Neuronal stem cell (in vitro differentiated cells): ENCODE results near the gene PLXNA4.

ENCODE experiments used
- DNase-seq: peaks from one replicate; pipeline ENCODE4 v3.0.0-alpha.2; 2013; ENCODE audit warnings: low spot score
- H2AFZ ChIP-seq: one replicate; pipeline ENCODE4 v1.6.1; 2013; ENCODE audit warnings: mild to moderate bottlenecking, low read length, inconsistent platforms
- H2AK5ac ChIP-seq: 2 replicates; pipeline ENCODE4 v1.6.1; 2013; ENCODE audit warnings: low read depth, mild to moderate bottlenecking, inconsistent platforms, low read length, moderate library complexity, mixed read lengths
- H2BK120ac ChIP-seq: 2 replicates; pipeline ENCODE4 v1.6.1; 2013; ENCODE audit warnings: low read depth, mild to moderate bottlenecking, inconsistent platforms, low read length, moderate library complexity, mixed read lengths
- H2BK12ac ChIP-seq: one replicate; pipeline ENCODE4 v1.6.1; 2013; ENCODE audit warnings: low read length, inconsistent platforms
- H2BK15ac ChIP-seq: 2 replicates; pipeline ENCODE4 v1.6.1; 2013; ENCODE audit warnings: mild to moderate bottlenecking, low read length, inconsistent platforms, mixed read lengths
- H2BK5ac ChIP-seq: one replicate; pipeline ENCODE4 v1.6.1; 2013; ENCODE audit warnings: inconsistent platforms, mild to moderate bottlenecking, low read length, moderate library complexity
- H3K14ac ChIP-seq: one replicate; pipeline ENCODE4 v1.6.1; 2013; ENCODE audit warnings: low read length, inconsistent platforms
- H3K18ac ChIP-seq: 2 replicates; pipeline ENCODE4 v1.6.1; 2013; ENCODE audit warnings: low read length, inconsistent platforms
- H3K23ac ChIP-seq: 2 replicates; pipeline ENCODE4 v1.6.1; 2013; ENCODE audit warnings: low read depth, mild to moderate bottlenecking, mixed read lengths, low read length, inconsistent platforms; ENCODE audit not compliant: poor library complexity
- H3K27ac ChIP-seq: replicated peaks from 3 replicates; pipeline ENCODE4 v1.5.1; 2013; ENCODE audit warnings: low read length, inconsistent platforms
- H3K27me3 ChIP-seq, 3 experiments: 2 replicates each; pipeline ENCODE4 v1.6.1; 2013; ENCODE audit warnings: low read length in 3 of 3, mild to moderate bottlenecking in 2 of 3, inconsistent platforms in 1 of 3, low read depth in 1 of 3, mixed read lengths in 1 of 3, moderate library complexity in 1 of 3; ENCODE audit not compliant: control insufficient read depth in 3 of 3, insufficient read depth in 3 of 3
- H3K36me3 ChIP-seq, 2 donors: replicated peaks in 1 of 2; 2 replicates each; pipeline ENCODE4 v1.6.1; 2013; ENCODE audit warnings: low read length in 2 of 2; ENCODE audit not compliant: control insufficient read depth in 2 of 2, insufficient read depth in 2 of 2
- H3K4ac ChIP-seq: 2 replicates; pipeline ENCODE4 v1.6.1; 2013; ENCODE audit warnings: inconsistent platforms, mild to moderate bottlenecking, low read length, moderate library complexity
- H3K4me1 ChIP-seq, 2 donors: 1 replicate in 1 of 2; 2 replicates in 1 of 2; pipeline ENCODE4 v1.6.1; 2013; ENCODE audit warnings: low read length in 2 of 2, low read depth in 1 of 2; ENCODE audit not compliant: control insufficient read depth in 2 of 2, insufficient read depth in 1 of 2
- H3K4me2 ChIP-seq: one replicate; pipeline ENCODE4 v1.6.1; 2013; ENCODE audit warnings: mild to moderate bottlenecking, low read length, inconsistent platforms; ENCODE audit not compliant: insufficient read depth, poor library complexity, severe bottlenecking
- H3K4me3 ChIP-seq, 2 donors: 2 replicates each; pipeline ENCODE4 v1.5.1; 2013; ENCODE audit warnings: low read length in 2 of 2, mild to moderate bottlenecking in 2 of 2, inconsistent platforms in 1 of 2, moderate library complexity in 1 of 2
- H3K79me1 ChIP-seq: one replicate; pipeline ENCODE4 v1.6.1; 2013; ENCODE audit warnings: low read depth, mild to moderate bottlenecking, inconsistent platforms, low read length, moderate library complexity
- H3K9ac ChIP-seq: one replicate; pipeline ENCODE4 v1.6.1; 2013; ENCODE audit warnings: mild to moderate bottlenecking, low read depth, low read length, inconsistent platforms; ENCODE audit not compliant: poor library complexity
- H3K9me3 ChIP-seq, 2 donors: replicated peaks in 1 of 2; 2 replicates each; pipeline versions ENCODE3 to v1.6.1; 2013; ENCODE audit warnings: low read length in 2 of 2, mild to moderate bottlenecking in 2 of 2, inconsistent platforms in 1 of 2, low read depth in 1 of 2, mixed read lengths in 1 of 2, moderate library complexity in 1 of 2; ENCODE audit not compliant: control insufficient read depth in 2 of 2, insufficient read depth in 1 of 2
- H4K8ac ChIP-seq: one replicate; pipeline ENCODE4 v1.6.1; 2013; ENCODE audit warnings: low read depth, mild to moderate bottlenecking, inconsistent platforms, low read length, moderate library complexity
- H4K91ac ChIP-seq: one replicate; pipeline ENCODE4 v1.6.1; 2013; ENCODE audit warnings: low read length, low read depth, mild to moderate bottlenecking, inconsistent platforms; ENCODE audit not compliant: poor library complexity
- WGBS, 2 donors: extraction: QIAGEN DNeasy Blood & Tissue Kit; methylation state at CpG; one replicate each; pipeline ENCODE4 v1.1.7; 2013; ENCODE audit warnings: missing lambda C conversion rate in 2 of 2, mixed read lengths in 1 of 2; ENCODE audit not compliant: insufficient read length in 2 of 2, insufficient replicate concordance in 1 of 2; ENCODE audit errors: extremely low coverage in 2 of 2; 5-methylcytosine and 5-hydroxymethylcytosine counted together

Gene PLXNA4

GRCh38 chr7:132399367-132399766 lies 176.9 kb downstream of the PLXNA4 start:
- H3K36me3 ChIP-seq, result no peaks in the 10 kb centered on the region
- WGBS, 2 donors, result no CpG with 5 or more reads among the region's 4 CpGs

GRCh38 chr7:132398253-132398925 lies 177.9 kb downstream of the PLXNA4 start:
- H3K79me1 ChIP-seq, result no peaks in the 10 kb centered on the region
- H2AFZ ChIP-seq, result no peak overlapping the region
- no peak overlapping the region for H3K4me3 ChIP-seq
- H4K8ac ChIP-seq, result no peak overlapping the region
- no peaks in the 10 kb centered on the region for H3K36me3 ChIP-seq
- H2BK120ac ChIP-seq, result no peak overlapping the region
- H3K9ac ChIP-seq, result no peak overlapping the region
- no peak overlapping the region for H2BK12ac ChIP-seq
- H2BK5ac ChIP-seq, result no peak overlapping the region
- H4K91ac ChIP-seq, result no peak overlapping the region
- no peak overlapping the region for H3K27ac ChIP-seq
- no peak overlapping the region for H3K4me2 ChIP-seq
- no peaks in the 10 kb centered on the region for H3K9me3 ChIP-seq
- peak overlapping the region; percentile 16 for H3K18ac ChIP-seq
- peaks cover 0 to 3% (median 0%) of the 10 kb centered on the region in 3 experiments for H3K27me3 ChIP-seq
- H2AK5ac ChIP-seq, result no peak overlapping the region
- no peak overlapping the region for H3K23ac ChIP-seq
- no peak for DNase-seq
- H3K4me1 ChIP-seq, result peaks cover 0 to 6% of the 10 kb centered on the region in 2 donors
- WGBS, 2 donors, result no CpG with 5 or more reads among the region's 14 CpGs
- no peak overlapping the region for H2BK15ac ChIP-seq
- H3K4ac ChIP-seq, result no peak overlapping the region
- H3K14ac ChIP-seq, result no peak overlapping the region

More at GRCh38 chr7:132399367-132399766, 176.9 kb downstream of the PLXNA4 start:
- Histone ChIP-seq H3K4me3 (no peak overlapping the region), H3K18ac (no peak overlapping the region), H3K4me1 (peaks cover 0 to 6% of the 10 kb centered on the region in 2 donors), H3K79me1 (no peaks in the 10 kb centered on the region), H3K27ac (no peak overlapping the region), H3K27me3 (peaks cover 0 to 3% (median 0%) of the 10 kb centered on the region in 3 experiments), H3K23ac (no peak overlapping the region), H3K9me3 (no peaks in the 10 kb centered on the region), H3K4me2 (no peak overlapping the region), H2AK5ac (no peak overlapping the region), H2BK15ac (no peak overlapping the region), H4K8ac (no peak overlapping the region), H2AFZ (no peak overlapping the region), H4K91ac (no peak overlapping the region), H2BK5ac (no peak overlapping the region), H2BK12ac (no peak overlapping the region), H3K4ac (no peak overlapping the region), H3K14ac (no peak overlapping the region), H3K9ac (no peak overlapping the region), H2BK120ac (no peak overlapping the region)
- DNase-seq, result no peak

- peaks cover 0 to 6% of the 10 kb centered on the region in 2 donors for H3K4me1 ChIP-seq
- WGBS, 2 donors, result no CpG with 5 or more reads among the region's 5 CpGs
These were observed 179.2 kb downstream of the PLXNA4 start for GRCh38 chr7:132397070-132397469.

GRCh38 chr7:132395361-132395760 lies 180.9 kb downstream of the PLXNA4 start:
- Histone ChIP-seq H3K4me3 (no peak overlapping the region), H3K36me3 (no peaks in the 10 kb centered on the region), H3K4me2 (no peak overlapping the region), H2BK12ac (no peak overlapping the region), H3K9me3 (no peaks in the 10 kb centered on the region), H2BK120ac (no peak overlapping the region), H2AK5ac (no peak overlapping the region), H2AFZ (no peak overlapping the region), H2BK15ac (no peak overlapping the region), H3K18ac (peak overlapping the region; percentile 1), H3K4me1 (peaks cover 0 to 6% of the 10 kb centered on the region in 2 donors), H4K8ac (no peak overlapping the region), H3K9ac (no peak overlapping the region), H2BK5ac (no peak overlapping the region), H4K91ac (no peak overlapping the region), H3K23ac (no peak overlapping the region), H3K27me3 (no peaks in the 10 kb centered on the region), H3K4ac (no peak overlapping the region), H3K14ac (no peak overlapping the region), H3K79me1 (no peaks in the 10 kb centered on the region), H3K27ac (no peak overlapping the region)
- DNase-seq, result no peak
- WGBS, 2 donors, result no CpG with 5 or more reads among the region's 4 CpGs

More at GRCh38 chr7:132397070-132397469, 179.2 kb downstream of the PLXNA4 start:
- Histone ChIP-seq H4K8ac (no peak overlapping the region), H3K23ac (no peak overlapping the region), H2BK120ac (no peak overlapping the region), H3K9me3 (no peaks in the 10 kb centered on the region), H3K4ac (no peak overlapping the region), H3K4me3 (no peak overlapping the region), H2BK5ac (no peak overlapping the region), H3K18ac (no peak overlapping the region), H3K36me3 (no peaks in the 10 kb centered on the region), H3K79me1 (no peaks in the 10 kb centered on the region), H2BK15ac (no peak overlapping the region), H3K14ac (no peak overlapping the region), H3K27ac (no peak overlapping the region), H2AFZ (no peak overlapping the region), H2BK12ac (no peak overlapping the region), H2AK5ac (no peak overlapping the region), H3K27me3 (no peaks in the 10 kb centered on the region), H3K9ac (no peak overlapping the region), H3K4me2 (no peak overlapping the region), H4K91ac (no peak overlapping the region)
- DNase-seq, result no peak
